Effector CD4-positive, alpha-beta T cell (primary cell): Measurements from ENCODE around the gene TMCO4.
A peak's percentile ranks its signal among the peaks of the same experiment; 100 is the strongest.
"Not testable (repeated sequence)": the region's sequence is repeated elsewhere in the genome, so short reads cannot be mapped to it uniquely, and the experiment has no call there.

ENCODE experiments used
- DNase-seq: peaks from one replicate; pipeline ENCODE4 v3.0.0-alpha.2; 2020
- total RNA-seq: gene quantifications from one replicate; lab custom pipeline; 2026; lab: John Stamatoyannopoulos, UW

The TMCO4 gene
- total RNA-seq, result 27.2 reads per million, percentile 54 among the genes with 10 or more reads in this experiment

GRCh38 chr1:19799230-19800075 lies at the start of gene TMCO4:
TSS of gene TMCO4 (minus strand) at chr1:19799916. CDS start at chr1:19780758, 19,158 bp downstream.
- DNase-seq, result peak; percentile 36

- DNase-seq, result not testable (repeated sequence)
Measured at GRCh38 chr1:19849307-19849706, 49.6 kb upstream of the TMCO4 start.

- DNase-seq, result not testable (repeated sequence)
Measured at GRCh38 chr1:19847334-19847733, 47.6 kb upstream of the TMCO4 start.

- no peak for DNase-seq
Measured at GRCh38 chr1:19846338-19846737, 46.6 kb upstream of the TMCO4 start.

GRCh38 chr1:19845555-19845954 lies 45.8 kb upstream of the TMCO4 start:
- DNase-seq, result no peak

- no peak for DNase-seq
Measured at GRCh38 chr1:19844731-19845495, 45.2 kb upstream of the TMCO4 start.

GRCh38 chr1:19840228-19840627 lies 40.5 kb upstream of the TMCO4 start:
- no peak for DNase-seq

- DNase-seq, result no peak
Measured at GRCh38 chr1:19837866-19838265, 38.1 kb upstream of the TMCO4 start.

- DNase-seq, result no peak
Measured at GRCh38 chr1:19835578-19835977, 35.9 kb upstream of the TMCO4 start.

GRCh38 chr1:19831441-19831840 lies 31.7 kb upstream of the TMCO4 start:
- no peak for DNase-seq

- no peak for DNase-seq
Measured at GRCh38 chr1:19828546-19828945, 28.8 kb upstream of the TMCO4 start.

GRCh38 chr1:19825298-19825697 lies 25.6 kb upstream of the TMCO4 start:
- DNase-seq, result no peak

GRCh38 chr1:19824541-19824940 lies 24.8 kb upstream of the TMCO4 start:
- DNase-seq, result no peak

GRCh38 chr1:19824036-19824435 lies 24.3 kb upstream of the TMCO4 start:
- no peak for DNase-seq

- DNase-seq, result no peak
Measured at GRCh38 chr1:19819701-19820100, 20.0 kb upstream of the TMCO4 start.

GRCh38 chr1:19818324-19818723 lies 18.6 kb upstream of the TMCO4 start:
- DNase-seq, result no peak

- no peak for DNase-seq
Measured at GRCh38 chr1:19817160-19817559, 17.4 kb upstream of the TMCO4 start.

GRCh38 chr1:19816737-19817086 lies 17.0 kb upstream of the TMCO4 start:
- DNase-seq, result not testable (repeated sequence)

GRCh38 chr1:19815801-19816736 lies 16.4 kb upstream of the TMCO4 start:
- no peak for DNase-seq

- no peak for DNase-seq
Measured at GRCh38 chr1:19814681-19815503, 15.2 kb upstream of the TMCO4 start, which contains the start of gene RNF186. TSS of gene RNF186 (minus strand) at chr1:19815283. CDS start at chr1:19815101, 182 bp downstream.

- no peak for DNase-seq
Measured at GRCh38 chr1:19814244-19814661, 14.5 kb upstream of the TMCO4 start.

- DNase-seq, result no peak
Measured at GRCh38 chr1:19813643-19813960, 13.9 kb upstream of the TMCO4 start.
